Adrenal gland (tissue), 5 donors: ENCODE measurements around the gene PPP3CA.

Experiments used
- POLR2A ChIP-seq, 2 donors: fragments of 450-650 bp; IDR thresholded peaks; one replicate each; pipeline ENCODE4 v1.6.1; 2017; ENCODE audit warnings: antibody characterized with exemption in 2 of 2, mild to moderate bottlenecking in 2 of 2, moderate library complexity in 1 of 2
- TF ChIP-seq, protein P1 (sequence below), 6 experiments: fragments of 450-650 bp in 4 of 6; fragments of 200-600 bp in 2 of 6; sonication (generic) in 1 of 6; IDR thresholded peaks; 1 replicate in 5 of 6; 2 replicates in 1 of 6; pipeline versions ENCODE4 v1.5.1 to v1.8.0; 2016 to 2021; ENCODE audit warnings: antibody characterized with exemption in 6 of 6, mild to moderate bottlenecking in 2 of 6, moderate library complexity in 1 of 6
- donor health status: DM: no; HTN: no; CAD: no.

DNA sequence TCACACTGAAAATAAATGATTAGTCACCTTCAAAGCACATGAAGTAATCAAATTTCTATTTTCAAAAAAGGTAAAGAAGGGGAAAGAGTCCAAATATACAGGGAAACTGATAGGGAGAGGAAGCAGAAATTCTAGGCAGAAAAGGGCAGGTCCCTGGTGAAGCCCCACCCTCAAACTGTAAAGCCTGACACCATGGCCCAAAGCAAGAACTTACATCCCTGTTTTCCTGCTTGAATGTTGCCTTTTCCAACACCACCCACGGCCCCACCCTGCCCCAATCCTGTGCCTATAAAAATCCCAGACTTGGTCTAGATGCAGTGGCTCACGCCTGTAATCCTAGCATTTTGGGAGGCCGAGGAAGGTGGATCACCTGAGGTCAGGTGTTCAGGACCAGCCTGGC lies 361.8 kb downstream of the PPP3CA start:
- TF ChIP-seq, protein P1, sequence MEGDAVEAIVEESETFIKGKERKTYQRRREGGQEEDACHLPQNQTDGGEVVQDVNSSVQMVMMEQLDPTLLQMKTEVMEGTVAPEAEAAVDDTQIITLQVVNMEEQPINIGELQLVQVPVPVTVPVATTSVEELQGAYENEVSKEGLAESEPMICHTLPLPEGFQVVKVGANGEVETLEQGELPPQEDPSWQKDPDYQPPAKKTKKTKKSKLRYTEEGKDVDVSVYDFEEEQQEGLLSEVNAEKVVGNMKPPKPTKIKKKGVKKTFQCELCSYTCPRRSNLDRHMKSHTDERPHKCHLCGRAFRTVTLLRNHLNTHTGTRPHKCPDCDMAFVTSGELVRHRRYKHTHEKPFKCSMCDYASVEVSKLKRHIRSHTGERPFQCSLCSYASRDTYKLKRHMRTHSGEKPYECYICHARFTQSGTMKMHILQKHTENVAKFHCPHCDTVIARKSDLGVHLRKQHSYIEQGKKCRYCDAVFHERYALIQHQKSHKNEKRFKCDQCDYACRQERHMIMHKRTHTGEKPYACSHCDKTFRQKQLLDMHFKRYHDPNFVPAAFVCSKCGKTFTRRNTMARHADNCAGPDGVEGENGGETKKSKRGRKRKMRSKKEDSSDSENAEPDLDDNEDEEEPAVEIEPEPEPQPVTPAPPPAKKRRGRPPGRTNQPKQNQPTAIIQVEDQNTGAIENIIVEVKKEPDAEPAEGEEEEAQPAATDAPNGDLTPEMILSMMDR (IDR thresholded peaks at IDR 0.05) = no peak
- TF ChIP-seq POLR2A (IDR thresholded peaks at IDR 0.05) = no peak
